Upper lobe of right lung (tissue), 1 donor: ENCODE measurements around the gene COX18. TPM values are rescaled to one million over a fixed set of nuclear protein-coding genes. Genes with fewer than 3 reads are reported as not detected.

Source experiments
- ATAC-seq: fragments of 200-7000 bp; cut with Tn5 transposase; one replicate; pipeline ENCODE4 v1.9.1; 2020; ENCODE audit warnings: mild to moderate bottlenecking, moderate library complexity
- DNase-seq: peaks from one replicate; pipeline ENCODE4 v3.0.0-alpha.2; 2020
- H3K27ac ChIP-seq: fragments of 200-600 bp; one replicate; pipeline ENCODE4 v1.8.0; 2022
- H3K27me3 ChIP-seq: fragments of 200-600 bp; one replicate; pipeline ENCODE4 v1.8.0; 2022; ENCODE audit warnings: mild to moderate bottlenecking
- H3K36me3 ChIP-seq: fragments of 200-600 bp; one replicate; pipeline ENCODE4 v1.8.0; 2022
- H3K4me1 ChIP-seq: fragments of 200-600 bp; one replicate; pipeline ENCODE4 v1.8.0; 2022
- H3K4me3 ChIP-seq: fragments of 200-600 bp; one replicate; pipeline ENCODE4 v1.8.0; 2022; ENCODE audit warnings: mild to moderate bottlenecking
- H3K9me3 ChIP-seq: fragments of 200-600 bp; one replicate; pipeline ENCODE4 v1.8.0; 2022
- intact Hi-C: fragments of 100-400 bp; cut with DNase I; formaldehyde crosslinking; loops from one replicate; pipeline ENCODE4 v1.11.0; 2022
- total RNA-seq: library from RNA; stranded (reverse); fragmentation: NEBNext Ultra II Directional; extraction: Animal tissue kit (Norgen Biotek cat#: 25700); gene quantifications from one replicate; pipeline ENCODE4 v1.2.1, GENCODE V29; 2021
- TF ChIP-seq, protein P1 (sequence below): fragments of 200-600 bp; IDR thresholded peaks from one replicate; pipeline ENCODE4 v1.8.0; 2022; ENCODE audit warnings: antibody characterized with exemption
- donor health status: DM: no; HTN: yes; CAD: no; lungs with severe emphysema.

Gene COX18
- total RNA-seq, 1 donor from 2014 or later: 13.2 TPM

- Histone ChIP-seq H3K27me3 (no peaks in the 10 kb centered on the region), H3K4me1 (no peaks in the 10 kb centered on the region), H3K27ac (no peak overlapping the region), H3K36me3 (peaks cover 80% of the 10 kb centered on the region), H3K4me3 (no peak overlapping the region), H3K9me3 (no peaks in the 10 kb centered on the region)
- ATAC-seq (peak; percentile 16), DNase-seq (no peak)
- TF ChIP-seq, protein P1, sequence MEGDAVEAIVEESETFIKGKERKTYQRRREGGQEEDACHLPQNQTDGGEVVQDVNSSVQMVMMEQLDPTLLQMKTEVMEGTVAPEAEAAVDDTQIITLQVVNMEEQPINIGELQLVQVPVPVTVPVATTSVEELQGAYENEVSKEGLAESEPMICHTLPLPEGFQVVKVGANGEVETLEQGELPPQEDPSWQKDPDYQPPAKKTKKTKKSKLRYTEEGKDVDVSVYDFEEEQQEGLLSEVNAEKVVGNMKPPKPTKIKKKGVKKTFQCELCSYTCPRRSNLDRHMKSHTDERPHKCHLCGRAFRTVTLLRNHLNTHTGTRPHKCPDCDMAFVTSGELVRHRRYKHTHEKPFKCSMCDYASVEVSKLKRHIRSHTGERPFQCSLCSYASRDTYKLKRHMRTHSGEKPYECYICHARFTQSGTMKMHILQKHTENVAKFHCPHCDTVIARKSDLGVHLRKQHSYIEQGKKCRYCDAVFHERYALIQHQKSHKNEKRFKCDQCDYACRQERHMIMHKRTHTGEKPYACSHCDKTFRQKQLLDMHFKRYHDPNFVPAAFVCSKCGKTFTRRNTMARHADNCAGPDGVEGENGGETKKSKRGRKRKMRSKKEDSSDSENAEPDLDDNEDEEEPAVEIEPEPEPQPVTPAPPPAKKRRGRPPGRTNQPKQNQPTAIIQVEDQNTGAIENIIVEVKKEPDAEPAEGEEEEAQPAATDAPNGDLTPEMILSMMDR: no peak
- intact Hi-C loops: no loop called here
Observed at GRCh38 chr4:73098713-73099112, 29.2 kb upstream of the COX18 start.

DNA sequence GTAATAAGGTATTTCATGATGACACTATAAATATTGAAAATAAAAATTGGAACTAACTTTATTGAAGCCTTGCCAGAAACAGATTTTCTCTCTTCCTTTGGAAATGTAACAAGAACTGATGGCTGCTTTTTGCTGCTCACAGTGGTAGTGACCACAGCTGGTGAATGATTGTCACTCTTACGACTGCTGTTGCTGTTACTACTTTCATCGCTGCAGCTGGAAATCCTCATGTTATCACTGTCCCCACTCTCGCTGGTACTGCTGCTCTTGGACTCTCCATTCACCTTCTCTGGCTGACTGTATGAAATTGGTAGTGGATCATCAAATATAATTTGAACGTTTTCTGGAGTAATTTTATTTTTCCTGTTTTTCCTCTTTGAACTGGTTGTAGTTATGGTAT lies 28.5 kb upstream of the COX18 start:
- Histone ChIP-seq H3K4me3 (no peak overlapping the region), H3K36me3 (peaks cover 86% of the 10 kb centered on the region), H3K9me3 (no peaks in the 10 kb centered on the region), H3K27me3 (no peaks in the 10 kb centered on the region), H3K4me1 (no peaks in the 10 kb centered on the region), H3K27ac (no peak overlapping the region)
- ATAC-seq (no peak), DNase-seq (no peak)
- intact Hi-C loops: no loop called here
- TF ChIP-seq, protein P1: no peak

GRCh38 chr4:73092868-73093267 lies 23.4 kb upstream of the COX18 start:
- Histone ChIP-seq H3K4me3 (no peak overlapping the region), H3K9me3 (no peaks in the 10 kb centered on the region), H3K36me3 (peaks cover 81% of the 10 kb centered on the region), H3K27ac (no peak overlapping the region), H3K27me3 (no peaks in the 10 kb centered on the region), H3K4me1 (peaks cover 11% of the 10 kb centered on the region)
- TF ChIP-seq, protein P1: no peak
- no peak for ATAC-seq
- intact Hi-C loops: no loop called here
- no peak for DNase-seq

GRCh38 chr4:73090738-73091137 lies 21.2 kb upstream of the COX18 start:
- TF ChIP-seq, protein P1: no peak
- intact Hi-C loops: no loop called here
- ATAC-seq (no peak), DNase-seq (no peak)
- no peaks in the 10 kb centered on the region for H3K9me3 ChIP-seq
- peaks cover 62% of the 10 kb centered on the region for H3K36me3 ChIP-seq
- no peak overlapping the region for H3K4me3 ChIP-seq
- no peaks in the 10 kb centered on the region for H3K27me3 ChIP-seq
- H3K4me1 ChIP-seq: peaks cover 11% of the 10 kb centered on the region
- no peak overlapping the region for H3K27ac ChIP-seq

- H3K9me3 ChIP-seq: no peaks in the 10 kb centered on the region
- intact Hi-C loops: no loop called here
- H3K4me1 ChIP-seq: peaks cover 11% of the 10 kb centered on the region
- H3K36me3 ChIP-seq: peaks cover 57% of the 10 kb centered on the region
- DNase-seq (no peak), ATAC-seq (no peak)
- no peak overlapping the region for H3K4me3 ChIP-seq
- H3K27ac ChIP-seq: no peak overlapping the region
- TF ChIP-seq, protein P1: no peak
- H3K27me3 ChIP-seq: no peaks in the 10 kb centered on the region
Observed at GRCh38 chr4:73087871-73088270, 18.4 kb upstream of the COX18 start.
